GM19467 (cell line): ENCODE measurements around the gene SMARCC1.

Source experiments
- ATAC-seq: cut with Tn5 transposase; IDR thresholded peaks from one replicate; pipeline ENCODE4 v1.9.1; 2021; ENCODE audit warnings: mild to moderate bottlenecking, moderate library complexity; ENCODE audit not compliant: unreplicated experiment

SMARCC1 gene

GRCh38 chr3:47592066-47592795 lies 189.5 kb downstream of the SMARCC1 start:
- ATAC-seq = no peak

- no peak for ATAC-seq
These were observed 191.5 kb downstream of the SMARCC1 start for GRCh38 chr3:47590216-47590615.

- no peak for ATAC-seq
These were observed 193.1 kb downstream of the SMARCC1 start for GRCh38 chr3:47588587-47588986.

- no peak for ATAC-seq
These were observed 193.6 kb downstream of the SMARCC1 start for GRCh38 chr3:47588053-47588452.

- ATAC-seq = no peak
These were observed 194.9 kb downstream of the SMARCC1 start for GRCh38 chr3:47586746-47587145.

DNA sequence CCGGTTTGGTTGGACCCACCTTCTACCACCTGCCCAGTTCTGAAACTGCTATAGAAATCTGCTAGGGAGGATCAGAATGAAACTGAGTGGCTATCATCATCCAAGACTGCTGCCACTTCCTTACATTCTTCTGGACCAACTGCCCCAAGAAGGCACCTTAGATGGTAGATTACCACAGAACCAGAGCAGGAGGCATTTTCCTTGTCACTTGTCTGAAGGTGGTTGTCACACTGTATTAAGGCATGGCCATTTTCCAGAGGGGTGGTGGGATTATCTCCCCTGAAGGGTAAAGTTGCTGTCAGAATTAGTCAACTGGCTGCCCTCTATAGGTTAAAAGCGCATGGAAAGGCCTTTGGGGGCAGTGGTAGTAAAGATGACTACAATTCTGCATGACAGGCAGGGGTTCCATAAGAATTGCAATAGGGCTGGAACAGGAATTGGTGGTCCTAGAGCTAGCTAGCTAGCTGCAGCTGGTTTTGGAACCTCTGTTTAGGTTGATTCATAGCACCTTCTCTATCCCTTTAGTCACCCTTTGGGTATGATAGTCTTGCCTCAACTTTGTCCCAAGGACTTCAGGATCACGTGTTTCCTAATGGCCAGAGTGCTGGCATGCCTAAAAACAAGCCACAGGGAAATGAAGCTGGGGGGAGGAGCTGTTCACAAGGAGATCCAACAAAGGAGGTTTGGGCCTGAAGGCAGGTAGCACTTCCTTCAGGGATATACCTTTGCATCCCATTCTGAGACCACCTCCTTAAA lies 198.2 kb downstream of the SMARCC1 start:
- ATAC-seq = no peak

- ATAC-seq = no peak
These were observed 199.9 kb downstream of the SMARCC1 start for GRCh38 chr3:47581835-47582234.

DNA sequence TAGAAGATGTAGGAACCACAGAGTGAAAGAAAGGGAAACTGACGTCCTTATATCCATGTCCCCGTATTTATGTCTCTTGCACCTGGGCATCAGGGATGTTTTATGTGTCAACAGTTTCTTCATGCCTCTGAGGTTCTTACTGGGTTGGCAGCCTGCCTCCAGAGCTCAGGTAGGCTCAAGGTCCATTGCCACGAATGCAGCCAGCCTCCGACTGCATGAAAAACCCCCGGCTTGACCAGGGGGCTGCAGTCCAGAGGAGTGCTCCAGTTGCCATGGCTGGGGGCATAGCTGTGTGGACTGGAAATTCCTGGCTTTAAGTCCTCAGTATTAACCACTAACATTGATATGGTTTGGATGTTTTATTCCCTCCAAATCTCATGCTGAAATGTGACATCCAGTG lies 200.3 kb downstream of the SMARCC1 start:
- no peak for ATAC-seq

GRCh38 chr3:47580481-47580880 lies 201.2 kb downstream of the SMARCC1 start:
- ATAC-seq = no peak

DNA sequence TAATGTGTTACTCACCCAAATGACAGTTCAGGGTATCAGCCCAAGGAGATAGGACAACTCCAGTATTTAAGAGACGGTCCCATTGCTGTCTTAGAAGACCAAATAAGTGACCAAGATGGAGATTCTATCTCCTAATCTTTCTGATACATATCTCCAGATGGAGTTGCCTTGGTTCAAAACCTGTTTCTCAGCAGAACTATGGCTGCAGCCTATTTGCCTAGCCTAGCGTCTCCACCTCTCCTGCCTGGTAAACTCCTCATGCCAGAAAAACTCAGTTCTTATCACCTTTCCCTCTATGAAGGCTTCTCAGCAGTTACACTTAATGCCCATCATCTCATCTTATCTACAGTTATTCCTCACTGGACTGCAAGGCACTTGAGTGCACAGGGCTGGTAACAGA lies 201.8 kb downstream of the SMARCC1 start:
- ATAC-seq = no peak

DNA sequence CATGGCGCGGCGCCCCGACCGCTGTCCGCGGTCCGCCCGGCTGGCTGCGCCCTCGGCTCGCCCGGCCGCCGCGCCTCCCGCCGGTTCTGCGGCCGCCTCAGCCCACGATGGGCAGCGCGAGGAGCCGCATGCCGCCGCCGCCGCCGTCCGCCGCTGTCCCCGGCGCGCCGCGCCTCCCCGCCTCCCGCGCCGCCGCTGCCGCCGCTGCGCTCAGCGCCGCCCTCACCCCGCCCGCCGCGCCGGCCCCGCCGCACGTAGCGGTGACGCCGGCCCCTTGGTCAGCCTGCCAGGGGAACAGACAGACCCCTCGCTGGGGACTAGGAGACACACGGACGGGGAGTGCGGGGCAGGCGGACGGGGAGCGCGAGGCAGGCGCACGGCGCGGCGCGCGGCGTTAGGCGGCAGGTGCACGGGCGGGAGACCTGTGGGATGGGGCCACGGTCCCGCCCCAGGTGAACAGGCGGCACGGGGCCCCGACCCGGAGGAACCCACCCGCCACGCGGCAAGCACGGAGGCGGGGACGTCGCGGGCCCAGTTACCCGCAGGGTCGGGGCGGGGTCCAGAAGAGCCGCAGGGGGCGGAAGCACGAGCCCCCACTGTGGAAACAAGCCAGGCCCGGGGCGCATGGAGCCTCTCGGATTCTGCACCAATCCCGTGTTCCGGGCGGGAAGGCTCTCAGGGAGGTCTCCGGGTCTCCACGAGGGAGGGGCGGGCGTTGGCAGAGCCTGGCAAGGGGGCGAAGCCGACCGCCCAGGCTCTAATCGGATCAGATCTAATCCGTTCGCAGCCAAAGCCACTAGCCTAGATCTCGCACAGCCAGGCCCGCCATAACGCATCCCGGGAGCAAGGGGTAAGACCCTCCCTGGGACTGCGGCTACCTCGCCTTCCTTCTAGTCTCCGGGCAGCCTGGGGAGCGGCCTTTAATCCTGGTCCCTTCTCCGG lies 202.7 kb downstream of the SMARCC1 start, which contains the start of gene CSPG5:
CSPG5 (minus strand) TSS at position 175 of the 942 bp plus-strand sequence; CDS start at position 3, 172 bp downstream.
- ATAC-seq = no peak

DNA sequence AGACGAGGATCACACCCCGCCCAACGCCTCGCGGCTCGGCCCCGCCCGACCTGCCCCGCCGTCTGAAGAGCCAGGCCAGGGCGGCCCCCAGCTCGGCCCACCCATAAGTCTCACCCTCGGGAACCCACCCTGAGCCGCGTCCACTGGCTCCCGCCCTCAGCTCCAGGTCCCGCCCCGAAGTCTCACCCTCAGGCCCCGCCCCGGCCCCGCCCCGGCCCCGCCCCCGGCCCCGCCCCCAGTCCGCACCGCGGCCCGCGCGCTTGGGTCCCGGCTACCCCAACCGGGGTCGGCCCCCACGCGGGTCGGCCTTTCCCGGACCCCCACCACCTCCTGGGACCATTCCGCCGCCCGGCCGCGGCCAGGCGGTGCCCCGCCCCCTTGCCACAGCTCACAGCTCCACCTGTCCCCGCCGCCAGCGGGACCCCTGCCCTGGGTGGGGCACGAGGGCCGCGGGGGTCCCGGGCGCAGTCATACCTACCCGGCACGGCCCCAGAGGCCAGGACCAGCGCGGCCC lies 203.5 kb downstream of the SMARCC1 start:
- ATAC-seq = no peak

- no peak for ATAC-seq
These were observed 204.0 kb downstream of the SMARCC1 start for GRCh38 chr3:47577583-47578118.

GRCh38 chr3:47573190-47574172 lies 208.2 kb downstream of the SMARCC1 start:
- ATAC-seq = no peak

DNA sequence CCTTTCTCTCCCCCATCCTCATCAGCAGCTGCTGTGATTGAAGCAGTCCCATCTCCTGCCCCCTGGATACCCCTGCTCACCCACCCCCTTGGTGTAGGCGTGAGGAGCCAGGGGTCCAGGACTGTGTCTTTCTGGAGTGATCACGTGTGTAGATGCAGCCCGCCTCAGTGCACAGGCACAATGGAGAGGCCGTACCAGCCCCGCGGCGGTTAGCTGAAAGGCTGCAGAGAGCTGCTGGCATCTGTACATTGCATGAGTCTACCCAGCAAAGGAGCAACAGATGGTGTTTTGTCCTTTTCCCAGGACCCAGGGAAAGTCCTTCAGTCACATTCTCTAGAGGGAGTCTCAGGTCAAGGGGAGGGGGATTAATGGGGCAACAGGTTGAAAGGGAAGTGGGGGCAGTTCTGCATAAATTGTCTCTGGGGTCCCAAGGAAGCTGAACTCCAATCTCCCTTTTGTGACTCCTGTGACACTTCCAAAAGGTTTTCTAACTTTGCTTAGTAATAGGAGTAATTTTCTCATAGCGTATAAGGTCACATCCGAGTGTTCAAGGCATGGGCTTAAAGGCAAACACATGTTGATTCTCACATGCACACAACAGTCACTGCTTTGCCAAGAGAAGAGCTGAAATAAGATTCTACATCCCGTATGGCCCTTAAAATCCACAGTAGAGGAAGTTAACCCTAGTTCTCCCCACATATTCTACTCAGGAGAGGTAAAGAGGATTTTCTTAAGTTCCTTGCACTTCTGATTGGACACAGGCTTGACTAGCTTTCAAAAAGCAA lies 210.1 kb downstream of the SMARCC1 start:
- ATAC-seq = no peak

DNA sequence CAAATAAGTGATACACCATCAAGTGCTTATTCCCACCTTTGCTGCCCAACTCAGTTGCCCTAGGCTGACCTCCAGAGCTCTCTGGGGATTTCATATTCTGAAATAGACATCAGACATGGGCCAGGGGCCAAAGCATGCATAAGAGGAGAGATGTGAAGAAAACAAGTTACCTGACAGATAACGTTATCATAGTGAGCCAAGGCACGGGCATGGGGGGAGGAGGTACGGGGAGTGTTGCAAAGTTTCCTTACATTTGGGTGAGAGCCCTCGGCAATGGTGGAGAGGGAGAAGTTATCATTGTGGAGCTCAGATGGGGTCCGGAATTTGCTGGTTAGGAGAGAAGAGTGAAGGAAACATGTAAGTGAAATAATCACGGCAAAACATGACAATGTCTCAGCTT lies 212.8 kb downstream of the SMARCC1 start:
- no peak for ATAC-seq

DNA sequence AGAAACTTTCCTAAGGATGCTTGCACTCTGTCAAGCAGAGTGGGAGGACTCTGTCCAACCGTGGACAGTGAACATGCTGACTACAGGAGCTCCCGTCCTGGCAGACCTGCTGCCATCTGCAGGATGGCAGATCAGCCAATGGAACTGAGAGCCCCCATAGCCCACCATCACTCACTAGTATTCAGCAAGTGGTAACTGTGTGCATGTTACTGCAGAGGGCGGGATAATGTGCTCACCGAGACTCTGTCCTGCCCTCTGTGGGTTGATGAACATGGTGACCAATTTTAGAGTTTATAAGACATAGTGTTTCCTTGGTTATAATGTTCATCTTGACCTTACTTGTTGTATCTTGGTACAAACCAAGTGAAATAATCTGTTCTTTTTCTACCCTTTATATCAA lies 214.5 kb downstream of the SMARCC1 start:
- ATAC-seq = no peak

- ATAC-seq = no peak
These were observed 215.0 kb downstream of the SMARCC1 start for GRCh38 chr3:47566667-47567066.
